ENCODE results near the gene CDPF1. TPM values are rescaled to one million over a fixed set of nuclear protein-coding genes. Genes with fewer than 3 reads are reported as not detected.

Gene CDPF1
- total RNA-seq, 2 experiments from 2014 or later, result 1.6 to 2.6 TPM

GRCh38 chr22:46290843-46291785 lies 41.0 kb upstream of the CDPF1 start:
- no peaks in the 10 kb centered on the region for H3K9me3 Mint-ChIP-seq
- peaks cover 31% of the 10 kb centered on the region for H3K4me1 ChIP-seq (ENCODE audit: insufficient read depth, low read length)
- no peaks in the 10 kb centered on the region for H3K27me3 Mint-ChIP-seq
- no peak for TF ChIP-seq CTCF (IDR thresholded peaks at IDR 0.05)
- intact Hi-C loops (cut with DNase I, micrococcal nuclease), result no loop called here
- ATAC-seq (ENCODE audit: poor library complexity), result no peak
- CTCF ChIA-PET, result no interaction called here
- H3K27ac ChIP-seq (ENCODE audit: low read depth in 1 of 2, low read length in 2 of 2), result no peak overlapping the region
- H3K27ac Mint-ChIP-seq, result no peak overlapping the region
- no peaks in the 10 kb centered on the region for H3K27me3 ChIP-seq (ENCODE audit: control insufficient read depth in 1 of 2, insufficient read depth in 2 of 2, low read length in 2 of 2)
- H3K9me3 ChIP-seq (ENCODE audit: control insufficient read depth in 1 of 2, insufficient read depth in 1 of 2, low read length in 2 of 2), result peaks cover 0 to 9% of the 10 kb centered on the region in 2 experiments
- no peaks in the 10 kb centered on the region for H3K36me3 Mint-ChIP-seq (ENCODE audit: low read depth)
- POLR2A ChIA-PET, result no interaction called here
- H3K4me1 Mint-ChIP-seq (ENCODE audit: low read depth), result peaks cover 20% of the 10 kb centered on the region
- H3K4me3 ChIP-seq (ENCODE audit: low read length), result no peak overlapping the region
- DNase-seq, result no peak
- H3K36me3 ChIP-seq (ENCODE audit: insufficient read depth, low read length), result no peaks in the 10 kb centered on the region
- no peak overlapping the region for H3K4me3 Mint-ChIP-seq

- H3K4me1 Mint-ChIP-seq (ENCODE audit: low read depth), result peaks cover 15% of the 10 kb centered on the region
- no peaks in the 10 kb centered on the region for H3K27me3 Mint-ChIP-seq
- Histone ChIP-seq H3K27ac (ENCODE audit: low read depth in 1 of 2, low read length in 2 of 2) (no peak overlapping the region), H3K36me3 (ENCODE audit: insufficient read depth, low read length) (no peaks in the 10 kb centered on the region), H3K4me1 (ENCODE audit: insufficient read depth, low read length) (peaks cover 22% of the 10 kb centered on the region), H3K9me3 (ENCODE audit: control insufficient read depth in 1 of 2, insufficient read depth in 1 of 2, low read length in 2 of 2) (peaks cover 0 to 9% of the 10 kb centered on the region in 2 experiments), H3K27me3 (ENCODE audit: control insufficient read depth in 1 of 2, insufficient read depth in 2 of 2, low read length in 2 of 2) (no peaks in the 10 kb centered on the region), H3K4me3 (ENCODE audit: low read length) (no peak overlapping the region)
- intact Hi-C loops (cut with DNase I, micrococcal nuclease), result no loop called here
- TF ChIP-seq CTCF (IDR thresholded peaks at IDR 0.05), result no peak
- POLR2A ChIA-PET, result no interaction called here
- no peak overlapping the region for H3K4me3 Mint-ChIP-seq
- H3K36me3 Mint-ChIP-seq (ENCODE audit: low read depth), result no peaks in the 10 kb centered on the region
- no peak overlapping the region for H3K27ac Mint-ChIP-seq
- DNase-seq (no peak), ATAC-seq (ENCODE audit: poor library complexity) (no peak)
- H3K9me3 Mint-ChIP-seq, result no peaks in the 10 kb centered on the region
- CTCF ChIA-PET, result no interaction called here
These were observed 40.2 kb upstream of the CDPF1 start for GRCh38 chr22:46290121-46290842.

- peaks cover 0 to 9% of the 10 kb centered on the region in 2 experiments for H3K9me3 ChIP-seq (ENCODE audit: control insufficient read depth in 1 of 2, insufficient read depth in 1 of 2, low read length in 2 of 2)
- Mint-ChIP-seq H3K27ac (no peak overlapping the region), H3K4me1 (ENCODE audit: low read depth) (peaks cover 10% of the 10 kb centered on the region), H3K36me3 (ENCODE audit: low read depth) (peaks cover 1% of the 10 kb centered on the region), H3K9me3 (no peaks in the 10 kb centered on the region), H3K27me3 (no peaks in the 10 kb centered on the region), H3K4me3 (no peak overlapping the region)
- no peak for TF ChIP-seq CTCF (IDR thresholded peaks at IDR 0.05)
- intact Hi-C loops (cut with DNase I, micrococcal nuclease), result no loop called here
- H3K27me3 ChIP-seq (ENCODE audit: control insufficient read depth in 1 of 2, insufficient read depth in 2 of 2, low read length in 2 of 2), result no peaks in the 10 kb centered on the region
- POLR2A ChIA-PET, result interaction anchor here (0.9 kb wide), 1 partner anchor 39 kb away, joined by 3 read pairs; the partner anchor contains the start of gene CDPF1
- DNase-seq (peak in 2 of 14 experiments; percentile 40 to 75), ATAC-seq (ENCODE audit: poor library complexity) (no peak)
- H3K27ac ChIP-seq (ENCODE audit: low read depth in 1 of 2, low read length in 2 of 2), result no peak overlapping the region
- no peak overlapping the region for H3K4me3 ChIP-seq (ENCODE audit: low read length)
- H3K36me3 ChIP-seq (ENCODE audit: insufficient read depth, low read length), result peaks cover under 1% of the 10 kb centered on the region
- peaks cover 20% of the 10 kb centered on the region for H3K4me1 ChIP-seq (ENCODE audit: insufficient read depth, low read length)
- CTCF ChIA-PET, result no interaction called here
These were observed 39.3 kb upstream of the CDPF1 start for GRCh38 chr22:46289244-46289891.
